GM23248 (cell line): Measurements from ENCODE around the gene EGFLAM. TPM values are rescaled to one million over a fixed set of nuclear protein-coding genes. Genes with fewer than 3 reads are reported as not detected.

Experiments
- DNase-seq: peaks from one replicate; pipeline ENCODE4 v3.0.0-alpha.2; 2015
- H2AFZ ChIP-seq: fragments of 200-600 bp; sonication (generic); 2 replicates; pipeline ENCODE4 v1.6.1; 2016; ENCODE audit warnings: antibody characterized with exemption
- H3F3A ChIP-seq: fragments of 200-600 bp; sonication (generic); 2 replicates; pipeline ENCODE4 v1.6.1; 2016; ENCODE audit warnings: mild to moderate bottlenecking, antibody characterized with exemption, mixed run types; ENCODE audit not compliant: insufficient read depth
- H3K27ac ChIP-seq: fragments of 200-600 bp; sonication (generic); 2 replicates; pipeline ENCODE4 v1.5.1; 2016; ENCODE audit warnings: mild to moderate bottlenecking
- H3K27me3 ChIP-seq: fragments of 200-600 bp; sonication (generic); replicated peaks from 2 replicates; pipeline ENCODE4 v1.6.1; 2016; ENCODE audit warnings: mild to moderate bottlenecking; ENCODE audit not compliant: insufficient read depth
- H3K36me3 ChIP-seq: fragments of 200-600 bp; sonication (generic); 2 replicates; pipeline ENCODE4 v1.6.1; 2016; ENCODE audit warnings: low read depth, mild to moderate bottlenecking
- H3K4me1 ChIP-seq: fragments of 200-600 bp; sonication (generic); 2 replicates; pipeline ENCODE4 v1.6.1; 2016; ENCODE audit warnings: mild to moderate bottlenecking; ENCODE audit not compliant: insufficient read depth
- H3K4me2 ChIP-seq: fragments of 200-600 bp; sonication (generic); one replicate; pipeline ENCODE4 v1.6.1; 2016; ENCODE audit warnings: mild to moderate bottlenecking; ENCODE audit not compliant: unreplicated experiment
- H3K4me3 ChIP-seq: fragments of 200-600 bp; sonication (generic); 2 replicates; pipeline ENCODE4 v1.5.1; 2016; ENCODE audit warnings: mild to moderate bottlenecking
- H3K79me2 ChIP-seq: fragments of 200-600 bp; sonication (generic); 2 replicates; pipeline ENCODE4 v1.6.1; 2016; ENCODE audit warnings: mild to moderate bottlenecking; ENCODE audit not compliant: insufficient read depth
- H3K9ac ChIP-seq: fragments of 200-600 bp; sonication (generic); 2 replicates; pipeline ENCODE4 v1.6.1; 2016; ENCODE audit warnings: mild to moderate bottlenecking
- H3K9me2 ChIP-seq: fragments of 200-600 bp; sonication (generic); 2 replicates; pipeline ENCODE4 v1.6.1; 2016; ENCODE audit warnings: mixed run types, mild to moderate bottlenecking, moderate library complexity; ENCODE audit not compliant: insufficient read depth
- H3K9me3 ChIP-seq: fragments of 200-600 bp; sonication (generic); one replicate; pipeline ENCODE4 v1.6.1; 2017; ENCODE audit warnings: low read depth
- H4K20me1 ChIP-seq: fragments of 200-600 bp; sonication (generic); 2 replicates; pipeline ENCODE4 v1.6.0; 2016; ENCODE audit not compliant: insufficient read depth
- EZH2 ChIP-seq: fragments of 200-600 bp; sonication (generic); IDR thresholded peaks from 2 replicates; pipeline ENCODE4 v1.6.1; 2018; ENCODE audit warnings: antibody characterized with exemption, mild to moderate bottlenecking; ENCODE audit not compliant: insufficient read depth, poor library complexity, severe bottlenecking
- EZH2phosphoT487 ChIP-seq: fragments of 200-600 bp; sonication (generic); IDR thresholded peaks from 2 replicates; pipeline ENCODE4 v1.6.1; 2018; ENCODE audit warnings: antibody characterized with exemption, moderate library complexity, mild to moderate bottlenecking, low read depth; ENCODE audit not compliant: insufficient read depth
- WGBS, 2 experiments: methylation state at CpG; one replicate each; pipeline ENCODE4 v1.1.6; 2015 to 2017; ENCODE audit warnings: low lambda C conversion rate in 2 of 2, low coverage in 1 of 2; ENCODE audit errors: missing lambda C conversion rate in 2 of 2; 5-methylcytosine and 5-hydroxymethylcytosine counted together
- in situ Hi-C: fragments of 300-500 bp; cut with MboI; formaldehyde crosslinking; loops from 2 replicates; pipeline ENCODE4 v1.15.0; 2020
- polyA plus RNA-seq: library from polyadenylated mRNA; unstranded; fragments of >200 nt; fragmentation: Nextera tagmentation; extraction: Ambion mirVana; gene quantifications from 2 replicates; pipeline ENCODE4 v1.2.1, GENCODE V29; 2016
- total RNA-seq: library from RNA; depleted of rRNA; stranded (reverse); fragments of >200 nt; shearing (Covaris generic); gene quantifications from 2 replicates; pipeline ENCODE4 v1.2.3, GENCODE V29; 2014

Gene EGFLAM
- total and polyA plus RNA-seq, 2 experiments from 2014 or later, result not detected

GRCh38 chr5:38382898-38383297, 124.5 kb downstream of the EGFLAM start:
- no peak overlapping the region for H3K4me2 ChIP-seq
- no peaks in the 10 kb centered on the region for H3K79me2 ChIP-seq
- H3K4me3 ChIP-seq, result no peak overlapping the region
- no peaks in the 10 kb centered on the region for H3F3A ChIP-seq
- no peaks in the 10 kb centered on the region for H4K20me1 ChIP-seq
- peaks cover 16% of the 10 kb centered on the region for H3K27me3 ChIP-seq
- no peak overlapping the region for H3K9ac ChIP-seq
- no peak for TF ChIP-seq EZH2phosphoT487
- no peak for TF ChIP-seq EZH2
- no peaks in the 10 kb centered on the region for H3K9me3 ChIP-seq
- no peak overlapping the region for H2AFZ ChIP-seq
- no peaks in the 10 kb centered on the region for H3K9me2 ChIP-seq
- no peak overlapping the region for H3K27ac ChIP-seq
- DNase-seq, result peak; percentile 83
- in situ Hi-C loops, result no loop called here
- no peaks in the 10 kb centered on the region for H3K36me3 ChIP-seq
- no peaks in the 10 kb centered on the region for H3K4me1 ChIP-seq
- 37 to 38% methylated on average over 7 of the region's 7 CpGs for WGBS, 2 experiments

- no peaks in the 10 kb centered on the region for H3K4me1 ChIP-seq
- H3K27me3 ChIP-seq, result peaks cover 8% of the 10 kb centered on the region; the same call in 1 of the 2 replicates
- H3K79me2 ChIP-seq, result no peaks in the 10 kb centered on the region
- H3K9me2 ChIP-seq, result no peaks in the 10 kb centered on the region
- no peaks in the 10 kb centered on the region for H4K20me1 ChIP-seq
- H3K4me3 ChIP-seq, result no peak overlapping the region
- no peak overlapping the region for H2AFZ ChIP-seq
- H3K4me2 ChIP-seq, result no peak overlapping the region
- H3F3A ChIP-seq, result no peaks in the 10 kb centered on the region
- H3K9me3 ChIP-seq, result no peaks in the 10 kb centered on the region
- no peak overlapping the region for H3K27ac ChIP-seq
- WGBS, 2 experiments, result 66 to 70% methylated on average over 3 of the region's 3 CpGs
- H3K36me3 ChIP-seq, result no peaks in the 10 kb centered on the region
- in situ Hi-C loops, result no loop called here
- DNase-seq, result no peak
- no peak for TF ChIP-seq EZH2phosphoT487
- no peak for TF ChIP-seq EZH2
- H3K9ac ChIP-seq, result no peak overlapping the region
Observed at GRCh38 chr5:38383701-38384100, 125.3 kb downstream of the EGFLAM start.

GRCh38 chr5:38384396-38384795, 126.0 kb downstream of the EGFLAM start:
- in situ Hi-C loops, result no loop called here
- H3K27me3 ChIP-seq, result 0 out of 2 replicates have a peak, but pooled peaks cover 6% of the 10 kb centered on the region
- no peaks in the 10 kb centered on the region for H3F3A ChIP-seq
- TF ChIP-seq EZH2, result no peak
- TF ChIP-seq EZH2phosphoT487, result no peak
- H3K36me3 ChIP-seq, result no peaks in the 10 kb centered on the region
- no peak overlapping the region for H2AFZ ChIP-seq
- no peak for DNase-seq
- H3K4me1 ChIP-seq, result no peaks in the 10 kb centered on the region
- no peaks in the 10 kb centered on the region for H3K9me2 ChIP-seq
- H3K9me3 ChIP-seq, result no peaks in the 10 kb centered on the region
- no peaks in the 10 kb centered on the region for H3K79me2 ChIP-seq
- no peak overlapping the region for H3K9ac ChIP-seq
- H3K27ac ChIP-seq, result no peak overlapping the region
- WGBS, 2 experiments, result 80 to 81% methylated on average over 3 of the region's 3 CpGs
- no peaks in the 10 kb centered on the region for H4K20me1 ChIP-seq
- H3K4me2 ChIP-seq, result no peak overlapping the region
- H3K4me3 ChIP-seq, result no peak overlapping the region

GRCh38 chr5:38387161-38387560, 128.8 kb downstream of the EGFLAM start:
- Histone ChIP-seq H3K79me2 (no peaks in the 10 kb centered on the region), H3K9me2 (no peaks in the 10 kb centered on the region), H3K27ac (no peak overlapping the region), H3K4me2 (no peak overlapping the region), H3K4me3 (no peak overlapping the region), H3F3A (no peaks in the 10 kb centered on the region), H3K9ac (no peak overlapping the region), H4K20me1 (no peaks in the 10 kb centered on the region), H3K27me3 (no peaks in the 10 kb centered on the region; the same call in 1 of the 2 replicates), H3K36me3 (no peaks in the 10 kb centered on the region), H2AFZ (no peak overlapping the region), H3K9me3 (no peaks in the 10 kb centered on the region), H3K4me1 (no peaks in the 10 kb centered on the region)
- TF ChIP-seq EZH2phosphoT487 (no peak), EZH2 (no peak)
- WGBS, 2 experiments, result 53% methylated on average over 2 of the region's 2 CpGs
- no peak for DNase-seq
- in situ Hi-C loops, result no loop called here

GRCh38 chr5:38393636-38394035, 135.3 kb downstream of the EGFLAM start:
- no peaks in the 10 kb centered on the region for H3K9me2 ChIP-seq
- no peaks in the 10 kb centered on the region for H3K79me2 ChIP-seq
- DNase-seq, result no peak
- H4K20me1 ChIP-seq, result no peaks in the 10 kb centered on the region
- H3F3A ChIP-seq, result no peaks in the 10 kb centered on the region
- no peak for TF ChIP-seq EZH2
- no peak for TF ChIP-seq EZH2phosphoT487
- no peak overlapping the region for H3K9ac ChIP-seq
- H3K4me3 ChIP-seq, result no peak overlapping the region
- no peaks in the 10 kb centered on the region for H3K9me3 ChIP-seq
- no peak overlapping the region for H3K27ac ChIP-seq
- no peaks in the 10 kb centered on the region for H3K36me3 ChIP-seq
- H2AFZ ChIP-seq, result no peak overlapping the region
- WGBS, 2 experiments, result 93 to 94% methylated on average over 15 of the region's 15 CpGs
- in situ Hi-C loops, result no loop called here
- H3K4me2 ChIP-seq, result no peak overlapping the region
- no peaks in the 10 kb centered on the region for H3K4me1 ChIP-seq
- H3K27me3 ChIP-seq, result peaks cover 9% of the 10 kb centered on the region
